Spleen (tissue), 7 donors: ENCODE measurements around the gene IGF2BP1.

Experiments
- POLR2A ChIP-seq, 3 donors: fragments of 450-650 bp; IDR thresholded peaks; one replicate each; pipeline ENCODE4 v1.5.1; 2017; ENCODE audit warnings: antibody characterized with exemption in 3 of 3, mild to moderate bottlenecking in 1 of 3
- POLR2AphosphoS5 ChIP-seq, 3 donors: sonication (generic); formaldehyde crosslinking; IDR thresholded peaks; one replicate each; pipeline ENCODE4 v1.5.1; 2017; ENCODE audit warnings: antibody characterized with exemption in 3 of 3
- TF ChIP-seq, protein P1 (sequence below), 11 experiments: fragments of 200-600 bp in 7 of 11; fragments of 450-650 bp in 4 of 11; sonication (generic) in 4 of 11; IDR thresholded peaks in 8 of 11; conservative IDR thresholded peaks in 3 of 11; 1 replicate in 7 of 11; 2 replicates in 4 of 11; pipeline versions ENCODE4 v1.4.0 to v1.8.0; 2016 to 2021; ENCODE audit warnings: antibody characterized with exemption in 11 of 11, inconsistent platforms in 4 of 11, mild to moderate bottlenecking in 1 of 11
- donor health status: DM: no; HTN: no; CAD: no; lungs with moderate emphysema.
- donor health status: DM: no; HTN: no; CAD: no.
- donor health status: DM: no; HTN: no; CAD: no.

DNA sequence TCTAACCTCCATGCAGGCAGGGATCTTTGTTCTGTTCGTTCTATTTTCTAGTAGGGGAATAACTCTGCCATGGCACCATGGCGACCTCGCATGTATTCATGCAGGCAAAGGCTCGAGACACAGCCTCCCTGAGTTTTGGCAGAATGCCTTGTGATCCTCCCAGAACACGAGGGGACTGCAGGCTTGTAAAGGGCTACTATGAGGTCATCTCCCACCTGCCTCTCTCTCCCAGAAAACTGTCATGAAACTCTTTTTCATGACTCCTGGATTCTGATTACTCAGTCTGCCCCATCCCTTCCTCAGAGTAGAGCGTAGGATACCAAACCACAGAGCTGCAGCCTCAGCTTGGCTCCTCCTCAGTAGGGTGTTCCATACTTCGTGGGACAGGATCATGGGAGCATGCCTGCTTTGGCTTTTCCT is 64.3 kb downstream of the IGF2BP1 start:
- TF ChIP-seq, protein P1, sequence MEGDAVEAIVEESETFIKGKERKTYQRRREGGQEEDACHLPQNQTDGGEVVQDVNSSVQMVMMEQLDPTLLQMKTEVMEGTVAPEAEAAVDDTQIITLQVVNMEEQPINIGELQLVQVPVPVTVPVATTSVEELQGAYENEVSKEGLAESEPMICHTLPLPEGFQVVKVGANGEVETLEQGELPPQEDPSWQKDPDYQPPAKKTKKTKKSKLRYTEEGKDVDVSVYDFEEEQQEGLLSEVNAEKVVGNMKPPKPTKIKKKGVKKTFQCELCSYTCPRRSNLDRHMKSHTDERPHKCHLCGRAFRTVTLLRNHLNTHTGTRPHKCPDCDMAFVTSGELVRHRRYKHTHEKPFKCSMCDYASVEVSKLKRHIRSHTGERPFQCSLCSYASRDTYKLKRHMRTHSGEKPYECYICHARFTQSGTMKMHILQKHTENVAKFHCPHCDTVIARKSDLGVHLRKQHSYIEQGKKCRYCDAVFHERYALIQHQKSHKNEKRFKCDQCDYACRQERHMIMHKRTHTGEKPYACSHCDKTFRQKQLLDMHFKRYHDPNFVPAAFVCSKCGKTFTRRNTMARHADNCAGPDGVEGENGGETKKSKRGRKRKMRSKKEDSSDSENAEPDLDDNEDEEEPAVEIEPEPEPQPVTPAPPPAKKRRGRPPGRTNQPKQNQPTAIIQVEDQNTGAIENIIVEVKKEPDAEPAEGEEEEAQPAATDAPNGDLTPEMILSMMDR (IDR thresholded peaks at IDR 0.05 in 8 of 11, conservative IDR thresholded peaks at IDR 0.05 in 3 of 11), result no peak
- TF ChIP-seq POLR2AphosphoS5 (IDR thresholded peaks at IDR 0.05) (no peak), POLR2A (IDR thresholded peaks at IDR 0.05) (no peak)
